GM21526 (cell line): ENCODE data around the gene BABAM2.

Experiments
- ATAC-seq: cut with Tn5 transposase; IDR thresholded peaks from one replicate; pipeline ENCODE4 v1.9.1; 2021; ENCODE audit warnings: moderate library complexity; ENCODE audit not compliant: unreplicated experiment, low FRiP score

BABAM2 gene

GRCh38 chr2:28150236-28150915 lies 259.8 kb downstream of the BABAM2 start:
- no peak for ATAC-seq

DNA sequence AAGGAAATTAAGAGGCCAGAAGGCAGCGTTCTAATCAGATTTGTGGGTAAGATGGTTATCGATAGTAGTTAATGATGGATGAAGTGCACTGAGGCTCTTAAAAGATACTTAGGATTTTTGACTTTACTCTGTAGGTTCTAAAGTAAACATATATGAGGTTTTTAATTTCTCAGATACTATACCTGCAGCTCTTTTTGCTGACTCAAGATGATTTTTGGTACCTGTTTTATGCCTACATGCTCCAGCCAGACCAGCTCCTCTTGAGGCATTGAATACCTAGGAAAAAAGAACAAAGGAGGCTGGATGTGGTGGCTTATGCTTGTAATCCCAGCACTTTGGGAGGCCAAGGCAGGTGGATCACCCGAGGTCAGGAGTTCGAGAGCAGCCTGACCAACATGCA lies 260.5 kb downstream of the BABAM2 start:
- ATAC-seq: no peak

GRCh38 chr2:28152585-28153280 lies 262.2 kb downstream of the BABAM2 start:
- no peak for ATAC-seq

GRCh38 chr2:28153851-28154250 lies 263.3 kb downstream of the BABAM2 start:
- ATAC-seq: no peak

DNA sequence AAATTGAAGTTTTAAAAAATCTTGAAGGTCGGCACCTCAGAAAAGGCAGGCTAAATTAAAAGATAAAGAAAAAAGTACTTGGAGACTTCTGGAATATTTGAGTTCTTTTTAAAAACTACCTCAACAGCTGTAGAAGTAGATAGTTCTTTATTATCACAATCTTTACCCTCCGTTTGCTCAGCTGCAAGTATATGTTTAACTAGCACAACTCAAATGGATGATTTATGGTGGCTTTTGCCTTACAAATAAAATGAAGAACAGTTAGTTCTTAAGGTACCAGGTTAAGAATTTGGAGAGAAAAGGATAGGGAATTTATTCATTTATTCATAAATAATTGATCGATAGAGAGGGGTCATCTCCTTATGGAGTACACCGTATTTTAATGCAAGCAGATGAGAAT lies 264.6 kb downstream of the BABAM2 start:
- ATAC-seq: no peak

GRCh38 chr2:28155627-28156026 lies 265.1 kb downstream of the BABAM2 start:
- no peak for ATAC-seq

GRCh38 chr2:28158791-28159190 lies 268.3 kb downstream of the BABAM2 start:
- no peak for ATAC-seq

DNA sequence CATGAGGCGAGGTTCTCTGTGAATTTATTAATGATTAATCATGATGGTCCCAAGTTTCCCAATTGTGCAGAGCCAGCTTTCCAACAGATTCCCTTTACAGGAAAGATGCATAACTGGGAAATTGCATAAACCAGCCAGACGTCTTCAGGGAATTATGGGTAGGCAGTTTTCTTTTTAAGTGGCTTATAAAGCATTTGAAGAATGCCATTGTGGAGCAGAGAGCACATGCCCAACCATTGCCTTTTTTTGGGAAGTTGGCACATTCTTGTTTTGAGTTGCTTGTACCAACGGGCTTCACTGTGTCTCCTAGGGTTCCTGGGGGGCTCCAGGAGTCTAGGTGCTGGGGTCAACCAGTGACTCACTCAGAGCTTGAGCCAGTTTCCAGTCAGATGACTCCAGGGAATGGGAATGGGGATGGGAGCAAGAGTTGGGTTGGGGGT lies 270.5 kb downstream of the BABAM2 start:
- ATAC-seq: no peak

GRCh38 chr2:28161466-28161865 lies 270.9 kb downstream of the BABAM2 start:
- no peak for ATAC-seq

- ATAC-seq: no peak
These were observed 272.0 kb downstream of the BABAM2 start for GRCh38 chr2:28162564-28162963.

GRCh38 chr2:28163028-28163427 lies 272.5 kb downstream of the BABAM2 start:
- no peak for ATAC-seq

GRCh38 chr2:28163627-28164279 lies 273.2 kb downstream of the BABAM2 start:
- ATAC-seq: no peak

DNA sequence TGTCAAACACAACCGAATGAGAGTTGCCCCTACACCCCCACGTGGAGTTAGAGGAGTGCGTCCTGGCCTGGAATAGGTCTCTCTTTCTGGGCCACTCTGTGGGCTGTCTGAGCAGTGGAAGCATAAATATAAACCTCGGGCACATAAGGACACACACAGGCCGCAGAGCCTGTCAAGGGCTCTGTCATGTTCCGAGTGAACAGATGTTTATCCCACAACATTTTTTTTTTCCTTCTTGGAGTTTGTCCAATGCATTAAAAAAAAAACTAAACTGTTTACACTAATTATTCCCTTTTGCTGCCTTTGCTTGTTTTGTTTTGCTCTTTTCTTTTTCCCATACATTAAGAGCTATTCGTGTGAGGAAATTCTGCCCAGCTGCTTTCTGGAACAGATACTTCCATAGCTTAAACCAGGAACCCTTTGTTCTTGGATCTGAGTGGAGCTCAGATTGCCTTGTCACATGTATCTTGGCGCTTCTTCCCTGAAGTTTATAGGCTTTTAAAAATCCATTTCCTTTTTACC lies 273.8 kb downstream of the BABAM2 start:
- ATAC-seq: no peak

GRCh38 chr2:28165087-28165635 lies 274.6 kb downstream of the BABAM2 start:
- no peak for ATAC-seq

DNA sequence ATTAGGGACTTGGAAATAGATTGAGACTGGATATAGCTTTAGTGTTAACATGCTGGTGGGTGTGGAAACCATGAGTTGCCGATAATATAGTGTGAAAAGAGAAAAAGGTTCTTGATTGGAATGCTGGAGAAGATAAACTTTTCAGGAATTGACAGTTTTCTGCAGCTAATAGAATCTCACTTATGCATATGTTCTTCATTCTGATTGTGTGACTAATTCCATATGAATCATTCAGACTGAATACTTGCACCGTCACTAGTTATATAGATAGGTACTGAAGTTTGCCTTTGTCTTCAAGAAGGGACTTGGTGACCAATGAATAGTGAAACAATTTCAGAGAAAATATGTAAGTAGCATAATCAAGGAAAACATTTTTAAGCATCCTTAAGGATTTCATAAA lies 276.4 kb downstream of the BABAM2 start:
- ATAC-seq: no peak

GRCh38 chr2:28168376-28168775 lies 277.8 kb downstream of the BABAM2 start:
- ATAC-seq: no peak

DNA sequence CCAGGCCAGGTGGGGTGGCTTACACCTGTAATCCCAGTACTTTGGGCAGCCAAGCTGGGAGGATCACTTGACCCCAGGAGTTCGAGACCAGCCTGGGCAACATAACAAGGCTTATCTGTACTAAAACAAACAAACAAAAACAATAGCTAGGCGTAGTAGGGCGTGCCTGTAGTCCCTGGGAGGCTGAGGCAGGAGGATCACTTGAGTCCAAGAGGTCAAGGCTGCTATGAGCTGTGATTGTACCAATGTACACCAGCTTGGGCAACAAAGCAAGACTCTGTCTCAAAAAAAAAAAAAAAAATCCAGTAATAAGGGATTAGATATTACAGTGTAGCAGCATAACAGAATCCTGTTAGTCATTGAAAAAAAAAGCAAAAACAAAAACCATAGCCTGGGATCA lies 279.0 kb downstream of the BABAM2 start:
- ATAC-seq: no peak

DNA sequence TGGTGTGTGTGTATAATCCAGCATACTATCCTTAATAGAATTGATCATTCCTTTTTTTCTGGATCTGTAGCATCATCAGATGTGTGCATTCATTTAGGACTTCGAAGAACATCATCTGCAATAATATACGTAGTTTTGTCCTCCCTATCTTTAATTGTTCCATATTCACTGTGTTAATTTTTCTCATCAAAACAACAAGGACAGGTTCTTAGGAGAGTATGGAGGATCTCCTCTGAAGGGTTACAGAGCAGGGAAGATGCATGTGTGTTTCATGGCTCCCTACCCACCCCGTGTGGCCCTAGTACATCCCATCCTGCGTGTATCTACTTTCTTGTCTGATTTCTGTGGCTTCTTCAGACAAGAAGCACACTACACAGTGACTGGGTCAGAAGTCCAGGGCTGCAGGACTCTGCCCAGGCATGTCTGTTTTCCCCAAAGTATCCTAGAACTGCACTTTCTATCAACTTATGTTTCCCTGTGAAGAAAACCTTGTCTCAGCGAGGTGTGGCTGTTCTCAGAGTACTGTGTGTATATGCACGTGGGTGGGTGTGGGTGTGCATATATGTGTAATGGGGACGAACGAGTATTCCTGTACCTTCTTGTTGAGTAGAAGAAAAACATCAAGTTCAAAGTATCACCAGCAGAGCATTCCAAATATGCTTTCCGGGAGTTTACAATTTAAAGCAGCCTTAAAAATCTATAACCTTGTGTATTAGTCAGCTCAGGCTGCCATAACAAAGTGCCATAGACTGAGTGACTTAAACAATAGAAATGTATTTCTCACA lies 281.8 kb downstream of the BABAM2 start:
- no peak for ATAC-seq

DNA sequence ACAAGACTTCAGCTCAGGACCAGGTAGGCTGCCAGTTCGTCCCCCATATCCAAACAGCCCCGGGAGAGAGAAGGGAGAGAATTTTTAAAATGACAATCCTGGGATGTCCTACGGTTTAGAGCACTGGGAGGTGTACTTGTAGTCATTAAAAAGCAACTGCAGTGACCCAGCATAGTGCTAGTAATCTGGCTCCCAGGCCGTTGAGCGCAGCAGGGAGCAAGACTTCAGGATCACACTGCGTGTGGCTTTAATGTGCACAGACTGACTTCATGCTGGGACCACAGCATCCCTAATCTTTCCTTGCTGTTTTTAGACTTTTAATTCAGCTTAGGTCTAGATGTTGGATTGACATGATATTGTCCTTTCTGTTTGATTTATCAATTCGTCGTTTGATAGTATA lies 282.8 kb downstream of the BABAM2 start:
- ATAC-seq: no peak

GRCh38 chr2:28174211-28174610 lies 283.7 kb downstream of the BABAM2 start:
- ATAC-seq: no peak
